Measurements from ENCODE around the gene MTA3.

The MTA3 gene

DNA sequence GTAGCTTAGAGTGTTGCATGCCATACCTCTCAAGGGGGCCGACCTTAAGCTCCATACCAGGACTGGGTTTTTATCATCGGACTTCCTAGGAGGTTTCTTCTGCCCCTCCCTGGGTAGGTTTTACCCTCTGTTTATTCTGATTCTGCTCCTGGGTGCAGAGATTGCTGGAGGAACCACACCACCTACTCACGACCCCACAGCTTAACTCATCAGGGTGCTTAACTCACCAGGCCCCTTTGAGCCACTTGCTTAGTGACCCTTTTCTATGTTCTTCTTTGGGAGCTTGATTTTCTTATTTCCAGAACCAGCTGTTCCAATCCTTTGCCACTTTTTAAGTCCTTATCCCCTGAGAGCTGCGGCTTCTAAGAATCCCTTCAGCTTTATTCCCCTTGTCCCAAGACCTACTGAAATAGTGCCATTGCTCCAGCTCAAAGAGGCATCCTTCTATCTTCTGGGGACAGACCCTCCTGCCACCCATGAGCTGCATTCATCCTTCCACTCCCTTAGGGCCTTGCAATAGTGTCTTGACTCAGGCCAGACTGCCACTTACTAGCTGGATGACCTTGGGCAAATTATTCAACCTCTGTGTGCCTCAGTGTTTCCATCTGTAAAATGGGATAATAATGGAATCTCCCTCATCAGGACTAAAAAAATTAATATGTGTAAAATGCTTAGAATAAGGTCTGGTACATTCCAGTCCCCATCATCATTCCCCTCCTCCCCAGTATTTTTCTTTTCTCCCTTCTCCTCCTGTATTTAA, 189.7 kb downstream of the MTA3 start:
- in situ Hi-C loops (cut with MboI; ENCODE audit: low sequenced_read_pairs): no loop called here

DNA sequence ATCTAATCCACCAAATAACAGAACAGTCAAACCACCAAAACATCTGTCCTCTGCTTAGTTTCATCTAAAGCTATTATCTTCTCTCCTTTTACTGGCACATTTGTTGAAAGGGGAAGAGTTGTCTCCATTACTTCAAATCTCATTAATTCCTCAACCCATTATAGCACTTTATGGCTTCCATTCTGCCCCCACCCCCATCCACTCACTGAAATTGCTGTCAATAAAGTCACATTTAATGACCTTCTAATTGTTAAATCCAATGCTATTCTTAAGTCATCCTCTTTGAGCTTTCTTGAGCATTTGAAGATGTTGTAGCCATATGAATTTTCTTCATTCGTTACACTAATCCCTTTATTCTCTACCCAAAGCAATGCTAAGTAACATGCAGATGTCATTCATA, 190.3 kb downstream of the MTA3 start:
- in situ Hi-C loops (cut with MboI; ENCODE audit: low sequenced_read_pairs): no loop called here

DNA sequence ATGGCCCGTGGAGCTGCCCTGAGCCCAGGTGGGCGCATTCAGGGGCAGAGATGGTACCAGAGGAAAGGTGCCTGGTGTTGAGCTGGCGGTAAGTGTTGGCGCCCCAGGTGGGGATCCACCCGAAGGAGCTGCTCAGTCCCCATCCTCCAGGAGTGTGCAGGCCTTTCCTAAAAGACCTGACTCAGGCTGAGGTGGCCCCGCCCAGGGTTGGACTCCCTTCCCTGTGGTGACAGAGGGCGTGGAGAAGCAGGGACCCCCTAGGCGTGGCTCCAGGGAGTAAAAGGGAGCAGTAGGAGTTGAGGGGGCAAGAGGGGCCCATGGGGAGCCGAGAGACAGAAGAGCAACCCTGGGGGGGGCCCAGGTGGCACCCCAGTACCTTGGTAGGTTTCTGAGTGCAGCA, 193.1 kb downstream of the MTA3 start:
- in situ Hi-C loops (cut with MboI; ENCODE audit: low sequenced_read_pairs): no loop called here

DNA sequence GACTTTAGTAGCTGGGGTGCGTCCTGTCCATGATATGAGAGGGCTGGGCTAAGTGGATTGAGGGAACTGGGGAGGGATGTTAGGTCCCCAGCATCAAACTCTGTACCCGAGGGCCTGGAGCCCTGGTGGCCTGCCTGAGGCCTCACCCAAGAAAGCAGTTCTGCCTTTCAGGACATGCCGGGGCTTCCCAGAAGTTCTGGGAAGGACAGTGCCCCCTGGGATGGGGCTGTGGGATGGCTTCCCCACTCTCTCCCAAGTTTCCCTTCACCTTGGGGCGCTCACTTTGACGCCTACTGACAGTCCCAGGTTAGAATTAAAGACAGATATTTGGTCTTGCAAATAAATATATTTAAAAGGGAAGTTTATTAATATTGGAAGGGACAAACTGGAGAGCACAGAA, 193.7 kb downstream of the MTA3 start:
- in situ Hi-C loops (cut with MboI; ENCODE audit: low sequenced_read_pairs): no loop called here

DNA sequence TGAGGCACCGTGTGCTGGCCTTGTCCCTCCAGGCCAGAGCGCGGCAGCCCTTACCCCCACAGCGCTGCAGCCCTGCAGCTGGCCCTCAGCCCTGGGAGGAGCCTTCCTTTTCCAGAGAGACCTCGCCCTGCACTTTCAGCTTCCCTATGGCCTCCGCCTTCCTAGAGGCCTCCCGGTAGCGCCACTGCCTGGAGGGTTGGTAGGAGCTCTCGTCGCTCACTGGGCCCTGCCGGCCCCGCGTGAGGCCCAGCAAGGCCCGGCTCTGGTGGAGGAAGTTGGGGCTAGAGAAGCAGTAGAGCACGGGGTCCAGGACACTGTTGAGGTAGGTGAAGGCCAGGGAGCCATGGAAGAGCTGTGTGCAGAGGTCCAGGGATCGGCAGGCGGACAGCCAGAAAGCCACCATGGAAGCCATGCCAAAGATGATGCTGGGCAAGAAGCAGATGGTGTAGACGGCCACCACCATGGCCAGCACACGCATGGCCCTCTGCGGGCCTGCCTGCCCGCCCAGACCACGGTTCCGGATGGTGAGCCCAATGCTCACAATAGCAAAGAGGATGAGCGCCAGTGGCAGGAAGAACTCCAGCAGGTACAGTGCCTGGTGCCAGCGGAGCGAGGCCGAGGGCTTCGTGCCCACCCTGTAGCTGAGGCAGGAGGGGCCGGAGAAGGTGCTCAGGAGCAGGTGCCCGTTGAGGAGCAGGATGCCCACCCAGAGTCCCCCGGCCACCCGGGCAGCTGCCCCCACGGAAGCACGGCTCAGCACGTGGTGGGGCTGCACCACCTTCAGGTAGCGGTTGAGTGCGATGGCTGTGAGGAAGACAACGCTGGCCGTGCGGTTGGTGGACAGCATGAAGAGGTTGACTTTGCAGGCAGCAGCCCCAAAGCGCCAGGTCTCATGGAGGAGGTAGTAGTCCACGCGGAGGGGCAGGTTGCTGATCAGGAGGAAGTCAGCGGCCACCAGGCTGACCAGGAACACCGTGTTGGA, 194.7 kb downstream of the MTA3 start:
- in situ Hi-C loops (cut with MboI; ENCODE audit: low sequenced_read_pairs): no loop called here

DNA sequence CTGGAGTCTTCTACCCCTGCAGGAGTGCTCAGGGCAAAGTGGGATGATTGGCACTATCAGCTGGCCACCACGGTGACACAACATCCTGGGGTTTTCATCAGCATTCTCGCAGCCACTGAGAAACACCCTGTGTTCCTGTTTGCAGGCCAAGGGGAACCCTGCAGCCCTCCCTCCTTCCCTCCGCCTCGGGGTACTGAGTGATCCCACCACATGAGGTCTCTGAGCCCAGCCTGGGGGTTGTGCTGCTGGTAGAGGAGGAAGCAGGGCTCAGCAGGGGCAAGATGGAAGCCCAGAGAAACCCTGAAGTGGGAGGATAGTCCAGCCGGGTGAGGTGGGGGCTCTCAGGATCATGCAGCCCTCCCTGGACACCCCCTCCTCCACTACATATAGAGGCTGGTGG, 195.7 kb downstream of the MTA3 start, which contains the start of gene OXER1:
Gene OXER1, minus strand, starts transcription at position 40 of the 400 bp plus-strand sequence. CDS start 73 bp downstream, outside the sequence.
- in situ Hi-C loops (cut with MboI; ENCODE audit: low sequenced_read_pairs): no loop called here

DNA sequence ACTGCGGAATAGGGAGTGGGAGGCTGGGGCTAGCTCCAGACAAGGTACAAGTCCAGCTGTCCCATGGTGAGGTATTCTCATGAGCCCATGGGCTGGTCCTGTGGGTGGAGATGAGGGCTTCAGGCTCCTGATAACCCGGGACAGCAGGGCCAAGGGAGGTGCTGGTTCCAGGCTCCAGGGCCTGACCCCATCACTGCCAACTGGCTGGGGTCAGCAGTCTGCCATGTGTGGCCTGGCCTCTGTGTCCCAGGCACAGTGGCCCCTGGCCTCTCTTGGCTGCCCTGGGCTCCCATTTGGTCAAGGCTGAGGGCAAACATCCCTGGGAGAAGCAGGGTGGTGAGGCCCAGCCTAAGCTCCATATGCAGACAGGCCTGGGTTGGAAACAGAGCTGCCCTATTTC, 196.5 kb downstream of the MTA3 start:
- in situ Hi-C loops (cut with MboI; ENCODE audit: low sequenced_read_pairs): no loop called here

DNA sequence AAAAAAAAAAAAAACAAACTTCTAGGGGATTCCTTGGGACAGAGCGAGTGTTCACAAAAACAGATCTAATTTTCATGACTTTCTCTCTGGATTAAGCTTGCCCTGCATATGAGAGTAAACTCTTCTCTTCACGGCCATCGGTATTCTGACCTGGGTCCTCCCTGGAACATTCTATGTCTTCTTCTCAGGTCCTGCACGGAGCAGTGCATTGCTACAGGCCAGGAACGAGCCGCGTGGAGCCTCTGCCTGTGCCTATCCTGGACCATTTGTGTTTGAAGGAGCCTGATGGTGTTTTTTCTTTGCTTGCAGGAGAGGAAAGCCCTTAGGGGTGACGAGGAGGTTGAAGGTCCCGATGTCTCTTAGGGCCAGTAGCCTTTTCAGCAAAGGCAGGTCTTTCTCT, 197.3 kb downstream of the MTA3 start:
- in situ Hi-C loops (cut with MboI; ENCODE audit: low sequenced_read_pairs): no loop called here

DNA sequence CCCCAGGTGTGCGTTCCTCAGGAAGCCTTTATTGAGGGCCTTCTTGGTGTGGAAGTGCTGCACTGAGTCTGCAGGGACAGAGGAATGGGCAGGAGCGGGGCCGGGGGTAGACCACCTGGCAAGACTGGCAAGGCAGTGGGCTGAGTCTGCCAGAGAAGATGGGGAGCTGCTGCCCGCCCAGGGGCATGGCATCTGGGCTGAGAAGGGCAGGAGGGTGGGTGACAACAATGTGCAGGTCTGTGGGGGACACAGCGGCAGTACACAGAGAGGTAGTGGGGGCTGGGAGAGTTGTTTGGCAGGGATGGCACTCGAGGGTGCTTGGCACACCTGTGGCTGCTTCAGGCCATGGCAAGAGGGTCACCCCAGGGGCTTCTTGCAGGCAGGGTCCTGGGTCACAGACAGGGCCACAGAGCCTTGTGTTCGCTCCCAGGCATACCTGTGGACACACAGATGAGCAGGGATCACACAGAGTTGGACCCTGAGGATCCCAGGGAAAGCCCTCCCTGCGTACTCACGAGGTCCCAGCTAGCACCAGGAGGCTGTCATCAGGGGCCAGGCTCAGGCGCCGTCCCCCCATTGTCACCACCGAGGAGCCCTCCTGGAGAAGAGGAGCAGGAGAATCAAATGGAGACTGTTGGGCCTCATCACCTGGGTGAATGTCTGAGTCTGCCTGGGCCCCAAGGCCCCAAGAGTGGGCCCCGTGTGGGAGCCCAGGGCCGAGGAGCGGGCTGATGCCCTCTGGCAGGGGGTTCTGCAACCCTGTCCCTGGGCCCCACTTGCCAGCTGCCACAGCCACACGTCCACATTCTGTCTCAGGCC, 198.9 kb downstream of the MTA3 start:
- in situ Hi-C loops (cut with MboI; ENCODE audit: low sequenced_read_pairs): no loop called here

DNA sequence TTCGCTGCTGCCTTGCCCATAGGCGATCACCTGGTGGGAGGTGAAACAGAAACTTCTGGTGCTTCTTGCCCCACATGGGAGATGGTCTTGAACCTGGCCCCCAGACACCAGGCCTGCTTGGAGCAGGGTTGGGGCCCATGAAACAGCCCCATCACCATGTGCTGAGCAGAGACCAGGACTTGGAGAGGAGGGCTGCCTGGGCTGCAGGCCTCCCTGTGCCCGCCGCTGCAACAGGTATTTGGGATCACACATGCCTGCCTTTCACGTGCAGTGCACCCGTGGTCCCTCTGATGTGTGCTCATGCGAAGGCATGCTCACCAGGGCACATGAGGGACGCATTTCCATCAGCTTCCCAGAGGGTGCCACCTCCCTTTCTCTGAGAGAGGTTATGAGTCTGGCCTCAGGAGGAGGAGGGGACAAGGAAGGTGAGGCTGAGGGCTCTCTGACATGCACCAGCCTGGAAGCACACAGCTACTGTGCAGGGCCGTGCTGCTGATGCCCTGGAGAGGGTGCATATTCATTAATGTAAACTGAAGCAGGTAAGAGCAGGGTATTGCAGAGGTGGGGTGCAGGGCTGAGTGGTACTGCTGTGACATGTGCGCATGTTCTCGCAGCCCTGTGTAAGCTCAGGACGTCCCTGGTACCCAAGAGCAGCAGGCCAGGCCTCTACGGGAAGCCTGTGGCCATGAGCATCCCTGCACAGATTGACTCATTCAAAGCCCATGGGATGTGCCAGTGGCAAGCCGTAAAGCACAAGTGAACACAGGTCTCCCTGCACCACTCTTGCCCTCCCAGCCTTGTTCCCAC, 199.7 kb downstream of the MTA3 start:
- in situ Hi-C loops (cut with MboI; ENCODE audit: low sequenced_read_pairs): no loop called here

DNA sequence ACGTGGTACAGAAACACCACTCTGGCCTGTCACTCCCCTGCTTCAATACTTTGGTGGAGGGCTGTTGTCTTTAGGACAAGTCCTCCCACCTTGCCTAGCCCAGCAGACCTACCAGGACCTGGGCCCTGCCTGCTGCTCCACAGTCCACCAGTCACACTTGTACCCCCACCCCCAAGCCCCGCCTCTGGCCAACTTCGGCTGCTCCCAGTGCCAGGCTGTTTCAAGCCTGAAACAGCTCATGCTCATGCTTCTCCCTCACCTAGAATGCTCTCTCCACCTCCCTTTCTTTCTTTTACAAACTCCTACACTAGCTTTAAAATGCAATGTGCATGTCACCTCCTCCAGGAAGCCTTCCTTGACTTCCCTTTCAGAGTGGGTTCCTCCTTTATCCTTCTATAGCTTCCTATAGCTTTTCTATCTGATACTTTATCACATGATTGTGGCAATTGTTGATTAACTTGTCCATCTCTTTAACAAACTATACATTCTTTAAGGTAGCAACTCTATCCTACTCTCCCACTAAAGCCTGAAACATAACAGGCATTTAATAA, 200.3 kb downstream of the MTA3 start:
- in situ Hi-C loops (cut with MboI; ENCODE audit: low sequenced_read_pairs): no loop called here

DNA sequence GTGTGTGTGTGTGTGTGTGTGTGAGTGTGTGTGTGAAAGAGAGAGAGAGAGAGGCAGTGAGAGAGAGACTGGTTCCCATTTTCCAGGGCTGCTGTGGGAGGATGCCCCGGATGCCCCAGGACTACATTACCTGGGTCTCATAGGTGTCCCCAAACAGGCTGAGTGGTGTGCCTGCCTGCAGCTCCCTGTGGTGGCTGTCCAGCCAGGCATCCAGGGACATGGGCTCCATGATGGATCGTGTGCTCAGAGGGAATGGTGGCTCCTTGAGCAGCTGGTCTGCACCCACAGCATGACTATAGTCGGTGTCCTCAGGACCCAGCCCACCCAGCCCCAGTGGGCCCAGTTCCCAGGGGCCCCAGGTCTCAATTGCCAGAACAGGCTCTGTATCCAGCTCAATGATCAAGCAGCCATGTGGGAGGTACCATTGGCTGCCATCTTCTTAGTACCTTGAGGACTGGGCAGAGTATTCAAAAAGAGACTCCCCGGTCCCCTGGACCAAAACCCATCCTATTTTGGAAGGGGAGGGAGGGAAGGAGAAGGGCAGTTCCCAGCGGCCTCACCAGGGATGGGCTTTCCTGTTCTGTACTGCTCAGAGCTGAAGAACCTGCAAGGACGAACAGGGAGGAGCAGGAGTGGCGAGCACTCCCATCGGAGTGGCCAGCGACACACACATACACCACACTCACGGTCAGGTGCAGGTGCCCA, 201.3 kb downstream of the MTA3 start:
- in situ Hi-C loops (cut with MboI; ENCODE audit: low sequenced_read_pairs): no loop called here

DNA sequence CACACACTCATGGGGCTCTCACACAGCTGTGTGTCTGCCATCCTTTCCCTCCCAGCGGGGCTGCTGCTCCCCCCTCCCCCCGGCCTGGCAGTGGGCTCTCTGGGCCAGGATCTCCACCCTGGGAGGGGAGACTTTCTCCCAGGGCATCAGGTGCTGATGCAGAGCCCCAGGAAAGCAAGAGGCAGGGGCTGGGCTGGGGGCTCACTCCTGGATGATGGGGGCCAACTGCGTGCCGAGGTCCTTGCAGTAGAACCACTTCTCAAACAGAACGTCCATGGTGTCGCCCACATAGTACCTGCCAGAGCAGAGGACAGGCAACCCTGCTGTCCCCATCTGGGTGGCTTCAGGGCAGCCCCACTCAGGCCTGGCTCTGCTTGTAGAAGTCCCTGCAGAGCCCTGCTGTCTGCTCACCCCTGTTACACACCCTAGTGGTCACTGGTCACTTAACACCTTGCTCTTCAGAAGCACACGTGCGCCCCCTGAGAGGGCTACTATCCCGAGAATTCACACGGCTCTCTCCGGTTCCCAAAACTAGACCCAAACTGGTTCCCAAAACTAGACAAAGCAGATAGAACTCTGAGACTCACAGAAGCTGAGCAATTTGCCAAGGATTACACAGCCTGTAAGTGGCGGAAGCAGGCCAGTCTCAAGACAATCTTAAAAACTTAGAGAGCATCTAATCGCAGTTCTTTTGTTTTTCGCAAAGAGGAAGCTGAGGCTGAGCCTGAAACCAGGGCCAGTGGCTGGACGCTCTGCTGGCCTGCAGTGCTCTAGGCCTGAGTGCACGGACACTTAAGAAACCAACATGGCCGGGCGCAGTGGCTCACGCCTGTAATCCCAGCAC, 202.1 kb downstream of the MTA3 start:
- in situ Hi-C loops (cut with MboI; ENCODE audit: low sequenced_read_pairs): no loop called here

DNA sequence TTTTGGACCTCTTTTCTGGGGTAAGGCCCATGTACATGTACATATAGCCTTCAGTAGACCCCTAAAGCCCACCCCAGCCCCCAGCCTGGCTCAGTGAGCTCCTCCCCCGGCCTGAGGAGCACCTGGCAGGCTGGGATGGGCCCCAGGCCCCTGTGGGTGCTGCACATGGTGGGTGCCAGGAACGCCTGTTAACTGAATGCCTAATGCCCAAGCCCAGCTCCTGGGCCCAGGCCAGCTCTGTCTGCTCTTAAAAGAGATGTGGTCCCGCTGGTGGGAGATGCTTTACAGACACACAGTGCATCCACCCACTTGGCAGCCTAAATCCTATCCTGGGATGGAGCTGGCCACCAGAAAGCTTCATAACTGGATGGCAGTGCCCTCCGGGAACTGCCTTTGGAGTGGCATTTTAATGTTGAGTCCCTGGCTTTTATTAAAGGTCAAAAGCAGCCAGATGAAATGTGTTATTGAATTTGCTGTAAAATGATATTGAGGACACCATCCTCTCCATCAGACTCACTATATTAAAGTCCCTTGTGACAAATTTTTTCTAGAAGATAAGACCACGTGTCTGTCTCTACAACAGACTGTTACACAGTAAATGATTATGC, 203.2 kb downstream of the MTA3 start:
- in situ Hi-C loops (cut with MboI; ENCODE audit: low sequenced_read_pairs): no loop called here

DNA sequence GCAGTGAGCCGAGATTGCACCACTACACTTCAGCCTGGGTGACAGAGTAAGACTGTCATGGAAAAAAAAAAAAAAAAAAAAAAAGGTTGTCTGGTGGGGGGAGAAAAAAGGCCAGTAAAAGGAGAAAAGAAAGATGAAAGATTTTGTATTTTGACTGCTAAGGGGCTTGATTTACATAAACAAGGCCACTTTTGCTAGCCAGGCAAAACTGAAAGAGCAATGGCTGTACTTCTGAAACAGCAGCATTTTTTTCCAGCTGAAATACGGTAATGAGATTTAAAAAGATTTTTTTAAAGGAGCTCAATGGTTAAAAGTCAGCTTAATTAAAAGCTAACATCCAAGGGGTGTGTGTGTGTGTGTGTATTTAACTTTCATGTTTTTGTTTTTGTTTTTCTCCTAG, 206.8 kb downstream of the MTA3 start:
- in situ Hi-C loops (cut with MboI; ENCODE audit: low sequenced_read_pairs): loop anchor here (25.0 kb wide), 1 partner anchor 263 kb away; no protein-coding TSS in a partner anchor

DNA sequence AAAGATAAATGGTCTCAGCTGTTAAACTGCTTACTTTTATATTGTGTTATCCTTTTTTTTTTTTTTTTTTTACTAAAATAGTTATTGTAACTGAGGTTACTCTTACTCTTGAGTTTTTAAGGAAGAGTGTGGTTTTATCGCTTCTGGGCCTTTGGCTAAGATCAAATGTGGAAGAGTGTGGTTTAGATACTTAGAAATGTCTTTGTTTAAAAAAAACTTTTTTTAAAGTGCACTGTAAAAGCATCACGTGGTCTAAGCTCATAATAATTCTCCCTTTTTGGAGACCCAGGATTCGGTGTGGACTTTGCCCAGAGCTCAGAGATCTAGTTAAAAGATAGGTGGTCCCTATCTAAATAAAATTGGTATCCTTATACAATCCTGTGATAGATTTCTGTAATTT, 207.4 kb downstream of the MTA3 start:
- in situ Hi-C loops (cut with MboI; ENCODE audit: low sequenced_read_pairs): loop anchor here (25.0 kb wide), 1 partner anchor 264 kb away; no protein-coding TSS in a partner anchor

DNA sequence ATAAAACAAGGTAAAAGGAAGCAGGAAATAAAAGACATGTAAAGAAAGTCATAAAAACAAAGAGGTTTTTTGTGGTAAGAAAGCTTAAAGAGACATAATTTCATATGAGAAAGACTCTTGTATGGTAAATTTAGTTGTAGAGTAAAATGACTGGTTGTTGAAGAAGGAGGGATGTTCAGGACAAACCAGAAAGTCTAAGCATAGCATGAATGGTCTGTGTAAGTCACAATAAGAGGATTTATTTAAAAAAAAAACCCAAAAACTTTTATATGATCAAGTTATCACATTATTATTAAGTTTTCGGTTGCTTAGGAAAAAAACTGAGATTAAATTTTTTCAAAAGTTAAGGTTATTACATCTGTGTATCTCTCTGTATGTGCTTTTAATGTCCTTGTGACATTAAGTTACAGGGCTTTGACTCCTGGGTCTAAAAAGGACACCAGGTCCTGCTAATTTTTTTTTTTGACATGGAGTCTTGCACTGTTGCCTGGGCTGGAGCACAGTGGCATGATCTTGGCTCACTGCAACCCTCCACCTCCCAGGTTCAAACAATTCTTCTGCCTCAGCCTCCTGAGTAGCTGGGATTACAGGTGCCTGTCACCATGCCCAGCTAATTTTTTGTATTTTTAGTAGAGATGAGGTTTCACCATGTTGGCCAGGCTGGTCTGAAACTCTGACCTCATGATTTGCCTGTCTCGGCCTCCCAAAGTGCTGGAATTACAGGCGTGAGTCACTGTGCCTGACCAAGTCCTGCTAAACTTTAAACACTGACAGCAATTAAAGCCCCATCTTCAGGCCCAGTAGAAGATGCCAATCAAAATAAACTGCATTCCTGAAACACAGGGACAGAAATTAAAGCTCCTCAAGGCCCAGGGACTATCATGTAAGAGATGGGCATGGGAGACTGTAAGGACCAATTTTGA, 209.7 kb downstream of the MTA3 start:
- in situ Hi-C loops (cut with MboI; ENCODE audit: low sequenced_read_pairs): loop anchor here (25.0 kb wide), 1 partner anchor 266 kb away; no protein-coding TSS in a partner anchor
